ENCODE data around the gene CTAGE9. TPM values are rescaled to one million over a fixed set of nuclear protein-coding genes. Genes with fewer than 3 reads are reported as not detected.
"Not testable (repeated sequence)": the region's sequence is repeated elsewhere in the genome, so short reads cannot be mapped to it uniquely, and the experiment has no call there.

Gene CTAGE9, protein sequence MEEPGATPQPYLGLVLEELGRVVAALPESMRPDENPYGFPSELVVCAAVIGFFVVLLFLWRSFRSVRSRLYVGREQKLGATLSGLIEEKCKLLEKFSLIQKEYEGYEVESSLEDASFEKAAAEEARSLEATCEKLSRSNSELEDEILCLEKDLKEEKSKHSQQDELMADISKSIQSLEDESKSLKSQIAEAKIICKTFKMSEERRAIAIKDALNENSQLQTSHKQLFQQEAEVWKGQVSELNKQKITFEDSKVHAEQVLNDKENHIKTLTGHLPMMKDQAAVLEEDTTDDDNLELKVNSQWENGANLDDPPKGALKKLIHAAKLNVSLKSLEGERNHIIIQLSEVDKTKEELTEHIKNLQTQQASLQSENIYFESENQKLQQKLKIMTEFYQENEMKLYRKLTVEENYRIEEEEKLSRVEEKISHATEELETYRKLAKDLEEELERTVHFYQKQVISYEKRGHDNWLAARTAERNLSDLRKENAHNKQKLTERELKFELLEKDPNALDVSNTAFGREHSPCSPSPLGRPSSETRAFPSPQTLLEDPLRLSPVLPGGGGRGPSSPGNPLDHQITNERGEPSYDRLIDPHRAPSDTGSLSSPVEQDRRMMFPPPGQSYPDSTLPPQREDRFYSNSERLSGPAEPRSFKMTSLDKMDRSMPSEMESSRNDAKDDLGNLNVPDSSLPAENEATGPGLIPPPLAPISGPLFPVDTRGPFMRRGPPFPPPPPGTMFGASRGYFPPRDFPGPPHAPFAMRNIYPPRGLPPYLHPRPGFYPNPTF
- not detected for total RNA-seq

DNA sequence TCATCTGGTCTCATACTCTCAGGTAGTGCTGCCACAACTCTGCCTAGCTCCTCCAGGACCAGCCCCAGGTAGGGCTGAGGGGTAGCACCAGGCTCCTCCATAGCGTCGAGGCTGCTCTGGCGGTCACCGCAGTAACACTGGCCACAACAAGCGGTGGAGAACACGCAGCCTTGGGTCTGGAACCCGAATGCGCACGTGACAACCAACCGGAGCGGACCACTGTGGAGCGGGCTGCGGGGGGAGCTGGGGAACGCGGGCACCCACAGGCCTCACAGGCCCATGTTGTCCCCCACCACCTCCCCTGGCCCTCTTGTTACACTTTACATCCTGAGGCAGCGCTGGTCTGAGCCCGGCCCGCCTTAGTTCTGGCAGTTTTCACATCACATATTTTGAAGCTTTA, at the start of gene CTAGE9:
TSS of gene CTAGE9 (minus strand) at position 101 of the 400 bp plus-strand sequence. CDS start at position 101, 0 bp downstream.
- ATAC-seq, H3K36me3 ChIP-seq, H3K27me3 ChIP-seq, H3K4me3 ChIP-seq, H3K9me3 ChIP-seq, H3K27ac ChIP-seq, H3K4me1 ChIP-seq: not testable (repeated sequence)
- WGBS, 2 donors (ENCODE audit: low coverage in 1 of 2): 96 to 98% methylated on average over 4 to 5 of the region's 18 CpGs

DNA sequence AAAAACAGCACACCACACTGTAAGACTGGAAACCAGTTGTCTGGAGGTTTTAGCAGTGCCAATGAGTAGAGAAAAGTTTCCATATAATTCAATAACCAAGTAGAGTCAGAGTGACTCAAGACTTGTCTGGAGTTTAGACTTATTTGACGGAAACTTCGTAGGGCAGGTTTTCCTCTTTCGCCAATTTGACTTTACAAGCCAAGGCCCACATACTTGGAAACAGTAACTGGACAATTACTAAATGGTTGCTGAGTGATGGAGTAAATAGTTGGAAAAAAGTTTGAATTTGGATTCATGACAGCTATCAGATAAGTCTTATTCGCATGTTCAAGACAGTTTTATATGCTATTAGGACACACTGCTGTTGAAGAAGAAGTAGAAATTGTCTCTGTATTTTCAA, 48.1 kb upstream of the CTAGE9 start:
- TF ChIP-seq POLR2AphosphoS5 (IDR thresholded peaks at IDR 0.05) (no peak), CTCF (IDR thresholded peaks at IDR 0.05) (no peak), EP300 (IDR thresholded peaks at IDR 0.05) (no peak), POLR2A (IDR thresholded peaks at IDR 0.05) (no peak)
- Histone ChIP-seq H3K4me3 (no peak overlapping the region), H3K27ac (no peak overlapping the region), H3K9me3 (no peaks in the 10 kb centered on the region), H3K4me1 (peaks cover 0 to 2% (median 0%) of the 10 kb centered on the region in 3 donors), H3K36me3 (no peaks in the 10 kb centered on the region), H3K27me3 (no peaks in the 10 kb centered on the region)
- WGBS, 2 donors (ENCODE audit: low coverage in 1 of 2): 37 to 57% methylated on average over 4 of the region's 4 CpGs
- peak; percentile 31 for ATAC-seq

DNA sequence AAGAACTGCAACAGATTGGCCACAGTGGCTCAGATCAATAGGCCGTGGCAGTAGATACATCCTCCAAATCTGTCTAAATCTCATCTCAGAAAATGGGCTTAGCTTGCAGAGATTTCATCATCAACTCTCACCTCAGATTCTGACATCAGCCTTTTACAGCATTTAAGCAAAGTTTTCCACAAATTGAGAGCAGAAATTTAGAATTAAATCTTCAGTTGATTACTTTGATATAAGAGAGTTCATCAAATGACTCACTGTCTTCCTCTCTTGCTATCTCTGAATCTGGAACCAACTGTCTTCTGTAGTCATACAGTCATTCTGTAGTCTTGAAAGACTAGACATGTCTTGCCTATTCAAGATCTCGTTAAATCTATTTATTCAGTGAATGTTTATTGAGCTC, 45.2 kb upstream of the CTAGE9 start:
- no peaks in the 10 kb centered on the region for H3K9me3 ChIP-seq
- no peak overlapping the region for H3K4me3 ChIP-seq
- TF ChIP-seq EP300 (IDR thresholded peaks at IDR 0.05): no peak
- TF ChIP-seq POLR2AphosphoS5 (IDR thresholded peaks at IDR 0.05): no peak
- no peak for TF ChIP-seq CTCF (IDR thresholded peaks at IDR 0.05)
- TF ChIP-seq POLR2A (IDR thresholded peaks at IDR 0.05): no peak
- no peaks in the 10 kb centered on the region for H3K36me3 ChIP-seq
- no peak for ATAC-seq
- peaks cover 0 to 2% (median 0%) of the 10 kb centered on the region in 3 donors for H3K4me1 ChIP-seq
- no peaks in the 10 kb centered on the region for H3K27me3 ChIP-seq
- no peak overlapping the region for H3K27ac ChIP-seq
- 67 to 88% methylated on average over 1 to 2 of the region's 2 CpGs for WGBS, 2 donors (ENCODE audit: low coverage in 1 of 2)

DNA sequence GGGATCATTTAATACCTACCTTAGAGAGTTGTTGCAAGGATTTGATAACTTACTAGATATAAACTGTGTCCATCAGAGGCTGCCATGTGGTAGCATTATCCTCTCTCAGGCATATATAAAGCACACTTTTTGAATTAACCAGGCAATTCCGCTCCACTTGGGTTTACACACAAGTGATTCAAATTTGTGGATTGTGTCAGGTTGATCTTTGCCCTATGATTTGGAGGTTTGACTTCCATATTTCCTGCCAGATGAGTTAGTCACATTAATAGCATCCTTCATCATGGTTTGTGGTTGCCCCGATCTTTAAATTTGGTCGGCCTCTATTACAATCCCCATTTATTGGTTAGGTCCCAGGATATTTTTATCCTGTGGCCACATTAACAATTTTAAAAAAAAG, 44.8 kb upstream of the CTAGE9 start:
- no peaks in the 10 kb centered on the region for H3K9me3 ChIP-seq
- H3K27ac ChIP-seq: no peak overlapping the region
- H3K27me3 ChIP-seq: no peaks in the 10 kb centered on the region
- no peak for TF ChIP-seq CTCF (IDR thresholded peaks at IDR 0.05)
- no peak for TF ChIP-seq POLR2AphosphoS5 (IDR thresholded peaks at IDR 0.05)
- no peak for TF ChIP-seq EP300 (IDR thresholded peaks at IDR 0.05)
- no peak for TF ChIP-seq POLR2A (IDR thresholded peaks at IDR 0.05)
- ATAC-seq: no peak
- no peak overlapping the region for H3K4me3 ChIP-seq
- H3K4me1 ChIP-seq: no peaks in the 10 kb centered on the region
- no peaks in the 10 kb centered on the region for H3K36me3 ChIP-seq
- 86 to 92% methylated on average over 3 of the region's 3 CpGs for WGBS, 2 donors (ENCODE audit: low coverage in 1 of 2)

GRCh38 chr6:131754715-131755567, 44.1 kb upstream of the CTAGE9 start:
- Histone ChIP-seq H3K4me3 (no peak overlapping the region), H3K27ac (no peak overlapping the region), H3K36me3 (no peaks in the 10 kb centered on the region), H3K27me3 (no peaks in the 10 kb centered on the region), H3K9me3 (no peaks in the 10 kb centered on the region), H3K4me1 (no peaks in the 10 kb centered on the region)
- WGBS, 2 donors (ENCODE audit: low coverage in 1 of 2): 57 to 72% methylated on average over 8 to 9 of the region's 9 CpGs
- TF ChIP-seq POLR2A (IDR thresholded peaks at IDR 0.05) (no peak), EP300 (IDR thresholded peaks at IDR 0.05) (no peak), CTCF (IDR thresholded peaks at IDR 0.05) (no peak)
- ATAC-seq: no peak
